GM10847 (cell line): Measurements from ENCODE around the gene EMC8.

Source experiments
- POLR2A ChIP-seq: IDR thresholded peaks from 2 replicates; pipeline ENCODE4 v1.6.1; 2011; ENCODE audit not compliant: insufficient read length; ENCODE audit errors: extremely low read depth

The EMC8 gene

GRCh38 chr16:85838876-85839585, 39.7 kb upstream of the EMC8 start:
- TF ChIP-seq POLR2A, result no peak

GRCh38 chr16:85838381-85838780, 39.0 kb upstream of the EMC8 start:
- no peak for TF ChIP-seq POLR2A

GRCh38 chr16:85836706-85837582, 37.6 kb upstream of the EMC8 start:
- TF ChIP-seq POLR2A, result no peak

GRCh38 chr16:85835956-85836705, 36.8 kb upstream of the EMC8 start:
- no peak for TF ChIP-seq POLR2A

DNA sequence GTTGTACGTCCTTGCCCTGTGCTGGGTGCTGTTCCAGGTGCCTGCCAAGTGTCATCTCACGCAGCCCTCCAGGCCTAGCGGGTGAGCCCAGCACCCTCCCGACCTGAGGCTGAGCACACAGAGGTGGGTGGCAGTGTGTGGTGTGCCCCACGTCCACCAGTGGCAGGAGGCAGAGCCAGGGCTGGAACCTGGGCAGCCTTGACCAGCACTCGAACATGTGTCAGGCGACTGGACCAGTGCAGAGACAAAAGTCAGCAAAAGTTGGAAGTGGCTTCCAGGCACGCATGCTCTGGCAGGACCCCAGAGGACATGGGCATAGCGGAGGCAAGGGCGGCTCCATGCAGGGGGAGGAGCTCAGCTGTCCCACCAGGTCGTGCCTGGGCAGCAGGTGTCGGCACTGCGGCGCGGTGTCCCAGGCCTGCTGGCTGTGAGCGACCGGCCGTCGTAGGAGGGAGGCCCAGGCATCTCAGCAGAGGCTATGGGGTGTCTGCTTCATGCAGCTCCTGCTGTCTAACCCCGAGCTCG, 35.9 kb upstream of the EMC8 start:
- no peak for TF ChIP-seq POLR2A

GRCh38 chr16:85834741-85835140, 35.4 kb upstream of the EMC8 start:
- no peak for TF ChIP-seq POLR2A

- no peak for TF ChIP-seq POLR2A
These were observed 34.0 kb upstream of the EMC8 start for GRCh38 chr16:85833219-85833920.

DNA sequence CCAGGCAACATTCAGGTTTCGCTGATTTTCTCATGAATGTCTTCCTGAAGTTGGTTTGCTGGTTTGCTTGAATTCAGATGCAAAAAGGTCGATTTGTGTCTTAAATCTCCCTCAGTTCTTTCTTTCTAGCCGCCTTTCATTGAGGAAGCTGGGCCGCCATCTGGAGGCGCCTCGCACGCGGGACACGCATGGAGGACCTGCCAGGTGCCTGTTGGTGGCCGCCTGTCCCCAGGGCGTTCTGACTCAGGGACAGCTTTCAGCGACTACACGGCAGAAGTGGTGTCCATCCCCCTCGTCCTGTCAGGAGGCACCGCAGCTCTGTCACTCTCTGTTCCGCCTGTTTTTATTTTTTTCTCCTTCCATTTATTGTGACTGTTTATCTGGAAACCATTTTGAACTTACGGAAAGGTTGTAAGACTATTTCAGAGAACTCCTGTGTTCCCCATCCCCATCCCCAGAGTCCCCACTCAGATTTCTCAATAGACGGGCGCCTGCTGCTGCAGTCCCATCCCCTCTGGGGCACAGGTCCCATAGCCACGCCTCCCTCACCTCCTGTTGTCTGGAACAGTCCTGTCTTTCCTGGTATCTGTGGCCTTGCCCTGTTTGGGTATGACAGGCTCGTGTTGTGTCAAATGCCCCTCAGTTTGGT, 33.4 kb upstream of the EMC8 start:
- TF ChIP-seq POLR2A, result no peak

GRCh38 chr16:85830821-85831220, 31.5 kb upstream of the EMC8 start:
- no peak for TF ChIP-seq POLR2A

GRCh38 chr16:85829751-85830445, 30.6 kb upstream of the EMC8 start:
- no peak for TF ChIP-seq POLR2A

DNA sequence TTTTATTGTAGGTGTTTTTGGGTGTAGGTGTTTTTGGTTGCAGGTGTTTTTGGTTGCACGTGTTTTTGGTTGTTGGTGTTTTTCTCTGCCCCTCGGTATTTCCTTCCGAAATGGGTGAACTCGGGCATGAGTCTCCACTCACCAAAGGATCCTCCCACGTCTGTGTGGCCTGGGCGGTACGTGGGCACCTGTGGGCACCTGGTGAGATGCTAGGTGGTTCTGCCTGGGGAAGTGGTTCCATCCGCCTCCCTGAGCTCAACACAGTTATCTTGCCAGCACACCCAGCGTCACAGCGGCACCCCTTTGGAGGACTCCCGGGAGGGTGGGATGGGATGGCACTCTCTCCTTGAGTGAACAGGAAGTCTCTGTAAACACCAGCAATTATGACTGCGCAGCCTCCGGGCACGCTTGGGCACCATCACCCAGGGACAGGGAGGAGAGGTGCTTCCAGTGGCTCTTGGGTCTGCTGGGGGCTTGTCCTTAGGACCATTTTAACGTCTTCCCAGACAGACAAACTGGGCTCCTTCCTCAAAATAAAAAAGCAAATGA, 29.9 kb upstream of the EMC8 start:
- TF ChIP-seq POLR2A, result no peak

DNA sequence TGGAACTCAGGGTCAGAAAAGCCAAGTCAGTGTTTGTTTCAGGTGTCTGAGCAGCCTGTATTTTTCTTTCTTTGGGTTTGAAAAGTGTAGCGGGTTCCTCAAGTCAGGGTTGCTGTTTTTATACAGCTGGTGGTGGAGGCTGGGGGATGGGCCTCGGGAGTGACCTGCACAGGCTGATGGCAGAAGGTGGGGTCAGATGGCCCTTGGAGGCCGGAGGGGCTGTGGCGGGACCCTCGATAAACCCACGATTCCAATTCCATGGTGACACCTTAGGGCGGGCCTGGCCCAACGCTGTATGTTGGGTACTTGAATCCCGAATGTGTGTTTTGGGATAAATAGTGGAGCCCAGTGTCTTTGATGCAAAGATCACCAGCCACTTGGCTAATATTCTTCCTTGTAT, 28.8 kb upstream of the EMC8 start:
- TF ChIP-seq POLR2A, result no peak

GRCh38 chr16:85826686-85827247, 27.4 kb upstream of the EMC8 start:
- no peak for TF ChIP-seq POLR2A

GRCh38 chr16:85825326-85825725, 26.0 kb upstream of the EMC8 start:
- TF ChIP-seq POLR2A, result no peak
